IPS DF 19.7 (cell line): ENCODE results near the gene NTHL1.

Experiments
- DNase-seq: peaks from one replicate; pipeline ENCODE4 v3.0.0-alpha.2; 2013; ENCODE audit warnings: low read depth, low spot score

The NTHL1 gene

DNA sequence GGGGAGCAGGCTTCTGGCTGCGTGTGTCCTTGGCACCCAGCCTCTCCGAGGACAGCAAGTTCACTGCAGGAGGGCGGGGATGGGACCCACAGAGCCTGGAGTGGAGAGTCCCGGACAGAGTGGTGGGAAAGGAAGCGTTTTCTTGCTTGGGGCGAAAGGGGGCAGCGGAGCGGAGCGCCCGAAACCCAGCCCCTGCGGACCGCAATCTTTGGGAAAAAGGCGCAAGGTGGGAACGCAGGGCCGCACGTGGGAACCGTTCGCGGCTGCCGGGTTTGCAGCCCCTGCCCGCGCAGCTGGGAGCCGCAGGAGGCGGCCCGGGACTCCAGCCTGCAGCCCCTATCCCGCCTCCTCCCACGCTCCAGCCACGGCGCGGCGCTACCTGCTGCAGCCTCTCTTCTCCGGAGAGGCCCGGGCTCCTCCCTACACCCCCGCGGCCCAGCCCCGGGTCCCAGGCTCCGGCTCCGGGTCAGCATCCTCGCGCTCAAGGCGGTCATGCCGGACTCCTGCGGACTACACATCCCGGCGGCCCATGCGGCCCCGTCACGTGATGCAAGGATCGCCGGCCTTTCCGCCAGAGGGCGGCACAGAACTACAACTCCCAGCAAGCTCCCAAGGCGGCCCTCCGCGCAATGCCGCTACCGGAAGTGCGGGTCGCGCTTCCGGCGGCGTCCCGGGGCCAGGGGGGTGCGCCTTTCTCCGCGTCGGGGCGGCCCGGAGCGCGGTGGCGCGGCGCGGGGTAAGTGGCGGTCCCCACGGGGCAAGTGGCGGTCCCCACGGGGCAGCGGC, at the start of gene NTHL1, which contains the start of gene TSC2:
Gene NTHL1, minus strand, starts transcription at position 505 of the 786 bp plus-strand sequence. Its CDS starts 11 bp downstream, at position 494.
Gene TSC2, plus strand, starts transcription at position 656 of the 786 bp plus-strand sequence. CDS start 631 bp downstream, outside the sequence.
- peak; percentile 86 for DNase-seq

DNA sequence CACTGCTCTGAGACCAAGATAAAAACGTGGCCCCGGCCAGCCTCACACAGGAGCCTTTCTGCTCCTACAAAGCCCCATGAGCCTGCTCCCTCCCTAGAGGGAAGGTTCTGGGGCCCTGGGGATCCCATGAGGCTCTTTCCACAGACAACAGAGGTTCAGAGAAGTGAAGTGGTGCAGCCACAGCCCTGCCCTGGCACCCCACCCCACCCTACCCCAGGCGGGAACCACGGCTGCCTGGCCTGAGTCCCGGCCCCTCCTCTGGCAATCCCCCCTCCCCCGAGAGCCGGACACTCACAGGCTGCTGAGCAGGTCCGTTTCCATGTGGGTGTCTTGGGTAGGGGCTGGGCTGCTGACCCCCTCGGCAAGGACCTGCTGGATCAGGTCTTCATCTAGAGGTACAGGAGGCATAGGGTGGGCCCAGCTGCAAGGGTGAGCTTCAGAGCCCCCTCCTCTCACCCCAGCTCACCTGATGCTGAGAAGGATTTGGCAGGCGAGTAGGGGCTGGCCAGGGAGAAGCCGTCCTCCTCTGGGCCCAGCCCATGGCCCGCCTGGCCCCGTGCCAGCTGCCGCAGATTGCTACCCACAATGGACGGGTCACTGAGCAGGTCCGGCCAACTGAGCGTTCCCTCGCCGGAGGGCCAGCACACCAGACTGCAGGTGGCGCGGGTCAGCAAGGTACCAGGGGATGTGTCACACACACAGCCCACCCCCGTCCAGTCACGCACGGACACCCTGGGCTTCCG, 49.4 kb upstream of the NTHL1 start:
- no peak for DNase-seq

DNA sequence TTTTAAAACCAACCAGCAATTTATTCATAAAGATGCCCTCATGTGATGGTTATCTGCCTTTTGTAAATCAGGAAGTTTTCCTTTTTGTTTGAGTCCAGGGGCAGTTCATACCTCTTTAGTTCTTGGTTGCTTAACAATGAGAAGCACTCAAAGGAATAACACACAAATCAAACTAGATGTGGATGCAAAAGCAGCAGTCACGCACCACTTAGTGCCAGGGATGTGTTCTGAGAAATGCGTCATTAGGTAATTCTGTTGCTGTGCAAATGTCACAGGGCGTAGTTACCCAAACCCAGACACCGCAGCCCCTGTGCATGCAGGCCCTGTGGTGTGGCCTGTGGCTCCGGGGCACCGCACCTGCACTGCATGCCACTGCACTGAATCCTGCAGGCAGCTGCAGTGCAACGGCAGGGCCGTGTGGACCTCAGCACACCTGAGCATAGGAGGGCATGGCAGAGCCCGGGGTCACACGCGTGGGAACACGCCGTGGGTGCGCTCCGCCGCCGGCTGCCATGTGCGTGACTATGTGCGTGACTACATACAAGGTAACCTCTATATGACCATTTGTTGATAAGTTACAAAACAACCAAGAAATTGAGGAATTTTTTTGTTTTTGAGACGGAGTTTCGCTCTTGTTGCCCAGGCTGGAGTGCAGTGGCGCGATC, 48.4 kb upstream of the NTHL1 start:
- DNase-seq, result no peak

DNA sequence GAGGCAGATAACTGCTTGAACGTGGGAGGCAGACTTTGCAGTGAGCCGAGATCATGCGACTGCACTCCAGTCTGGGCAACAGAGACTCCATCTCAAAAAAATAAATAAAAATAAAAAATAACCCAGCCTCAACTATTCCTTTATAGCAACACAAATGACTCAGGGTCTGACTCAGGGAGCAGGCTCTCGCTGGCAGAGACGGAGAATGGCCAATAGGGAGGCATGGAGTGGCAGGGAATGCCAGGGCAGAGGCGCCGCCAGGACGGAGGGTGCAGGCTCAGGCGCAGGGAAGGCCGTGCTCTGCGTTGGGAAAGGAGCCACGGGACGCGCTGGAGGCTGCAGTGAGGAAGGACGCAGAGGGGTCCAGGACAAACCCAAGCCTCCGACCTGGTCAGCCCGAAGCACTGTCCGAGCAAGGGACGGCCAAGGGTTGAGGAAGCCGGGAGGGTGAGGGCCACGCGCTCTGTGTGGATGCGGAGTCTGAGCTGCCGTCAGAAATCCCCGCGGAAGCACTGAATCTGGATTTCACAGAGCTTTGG, 47.8 kb upstream of the NTHL1 start:
- DNase-seq, result no peak

DNA sequence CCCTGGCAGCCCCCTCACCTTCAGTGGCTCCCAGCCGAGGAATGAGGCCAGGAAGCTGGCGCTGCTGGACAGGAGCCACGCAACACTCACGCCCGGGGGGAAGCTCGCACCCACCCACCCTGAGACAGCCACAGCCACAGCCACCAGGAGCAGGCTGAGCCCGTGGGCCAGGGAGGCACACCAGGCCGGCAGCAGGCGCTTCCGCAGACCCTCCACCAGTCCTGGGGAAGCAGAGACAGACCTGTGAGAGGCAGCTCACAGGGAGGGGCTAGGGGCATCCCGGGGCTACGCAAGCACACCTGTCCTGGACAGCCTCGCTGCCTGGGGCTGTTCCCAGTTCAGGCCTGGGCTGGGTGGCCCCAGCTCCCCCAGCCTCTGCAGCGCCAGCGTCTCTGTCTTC, 46.2 kb upstream of the NTHL1 start:
- DNase-seq, result no peak

DNA sequence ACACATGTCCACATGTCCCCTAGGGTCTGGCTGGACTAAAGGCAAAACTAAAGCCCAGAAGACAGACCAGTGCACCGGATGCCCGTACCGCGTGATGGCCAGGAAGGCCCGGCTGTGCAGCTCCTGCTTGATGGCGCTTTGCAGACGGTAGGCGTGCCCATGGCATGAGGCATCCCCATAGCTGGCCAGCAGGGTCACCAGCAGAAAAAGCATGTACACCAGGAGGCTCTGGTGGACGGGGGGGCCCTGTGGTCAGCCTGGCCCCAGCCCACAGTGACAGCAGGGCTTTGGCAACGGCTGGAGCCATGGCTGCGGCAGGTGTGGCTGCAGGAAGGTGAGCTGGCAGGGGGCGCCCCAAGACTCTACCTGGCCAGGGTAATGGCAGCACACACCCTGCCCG, 45.2 kb upstream of the NTHL1 start:
- no peak for DNase-seq

DNA sequence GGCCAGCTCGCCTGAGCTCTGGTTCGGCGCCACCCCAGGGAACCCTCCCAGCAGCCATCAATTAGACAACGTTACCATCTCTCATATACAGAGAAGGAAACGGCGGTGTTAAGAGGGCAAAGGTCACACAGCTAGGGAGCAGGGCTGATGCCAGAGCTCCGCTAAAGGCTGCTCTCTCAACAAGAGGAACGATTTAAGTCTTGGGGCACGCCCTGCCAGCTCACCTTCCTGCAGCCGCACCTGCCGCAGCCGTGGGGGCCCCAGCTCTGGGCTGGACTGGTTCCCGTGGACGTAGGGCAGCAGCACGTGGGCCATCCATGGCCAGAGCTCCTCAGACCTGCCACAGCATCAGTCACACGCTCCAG, 44.6 kb upstream of the NTHL1 start:
- no peak for DNase-seq

DNA sequence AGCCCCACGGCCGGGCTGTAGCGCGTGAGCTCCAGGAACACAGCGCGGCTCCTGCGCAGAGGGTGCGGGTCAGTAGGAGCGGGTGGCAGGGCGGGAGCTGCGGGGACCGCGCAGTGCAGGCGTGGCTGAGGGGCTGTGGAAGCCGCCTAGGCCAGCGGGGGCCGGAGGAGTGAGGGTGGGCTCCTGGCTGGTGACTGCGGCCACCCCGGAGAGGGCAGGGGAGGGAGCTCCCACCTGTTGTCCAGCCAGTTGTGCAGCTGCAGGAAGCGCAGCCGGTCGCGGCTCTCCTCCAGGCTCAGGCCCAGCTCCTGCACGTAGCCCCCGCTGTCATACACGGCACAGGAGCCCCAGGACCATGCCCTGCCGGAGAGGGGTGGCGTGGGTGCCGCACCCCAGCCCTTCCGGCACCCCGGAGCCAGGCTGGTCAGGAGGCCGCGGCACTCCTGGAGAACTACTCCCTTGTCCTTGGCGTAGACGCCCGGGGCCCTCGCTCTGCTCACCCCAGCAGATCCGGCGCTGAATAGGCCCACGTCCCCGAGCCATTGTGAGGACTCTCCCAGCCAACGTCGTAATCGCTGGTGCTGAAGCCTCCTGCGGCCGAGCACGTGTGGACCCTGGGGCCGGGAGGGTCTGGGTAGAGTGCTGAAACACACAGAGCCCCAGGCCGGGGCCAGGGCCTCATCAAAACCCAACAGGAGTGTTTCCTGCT, 44.1 kb upstream of the NTHL1 start:
- no peak for DNase-seq

DNA sequence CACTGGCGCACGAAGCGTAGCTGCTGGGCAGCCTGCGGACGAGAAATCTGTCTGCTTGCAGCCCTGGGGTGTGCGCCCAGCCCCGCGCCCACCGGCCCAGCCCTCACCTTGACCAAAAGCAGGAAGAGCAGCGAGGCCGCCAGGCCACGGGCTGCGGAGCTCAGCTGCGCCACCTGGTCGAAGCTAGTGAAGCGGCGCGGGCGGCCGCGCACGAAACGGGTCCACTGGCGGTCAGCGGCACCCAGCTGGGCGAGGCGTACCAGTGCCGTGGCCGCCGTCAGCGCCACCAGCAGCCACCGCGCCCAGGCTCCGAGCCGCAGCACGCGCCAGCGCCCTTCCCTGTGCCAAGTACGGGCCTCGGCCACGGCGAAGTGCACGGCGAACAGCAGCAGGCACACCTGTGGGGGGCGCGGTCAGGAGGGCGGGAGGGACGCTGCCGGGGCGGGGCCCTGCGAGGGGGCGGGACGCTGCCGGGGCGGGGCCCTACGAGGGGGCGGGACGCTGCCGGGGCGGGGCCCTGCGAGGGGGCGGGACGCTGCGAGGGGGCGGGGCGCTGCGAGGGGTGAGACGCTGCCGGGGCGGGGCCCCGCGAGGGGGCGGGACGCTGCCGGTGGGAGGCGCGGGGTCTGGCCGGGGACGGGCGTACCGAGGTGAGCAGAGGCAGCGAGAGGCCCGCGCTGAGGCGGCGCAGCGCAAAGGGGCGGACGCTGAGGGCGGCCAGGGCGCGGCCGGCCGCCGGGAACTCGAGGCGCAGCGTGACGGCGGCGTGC, 43.3 kb upstream of the NTHL1 start:
- no peak for DNase-seq

DNA sequence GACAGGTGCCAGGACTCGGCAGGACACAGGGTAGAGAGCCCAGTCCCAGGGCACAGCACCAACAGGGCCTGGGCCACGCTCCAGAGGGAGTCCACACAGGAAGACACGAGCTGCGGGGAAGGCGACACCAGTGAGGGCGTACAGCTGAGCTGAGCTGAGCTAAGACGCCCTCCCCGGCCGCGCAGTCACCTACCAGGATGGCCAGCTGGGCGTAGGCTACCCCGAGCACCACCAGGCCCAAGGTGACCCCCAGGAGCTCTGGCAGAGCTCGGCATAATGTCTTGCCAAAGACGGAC, 42.8 kb upstream of the NTHL1 start:
- no peak for DNase-seq

DNA sequence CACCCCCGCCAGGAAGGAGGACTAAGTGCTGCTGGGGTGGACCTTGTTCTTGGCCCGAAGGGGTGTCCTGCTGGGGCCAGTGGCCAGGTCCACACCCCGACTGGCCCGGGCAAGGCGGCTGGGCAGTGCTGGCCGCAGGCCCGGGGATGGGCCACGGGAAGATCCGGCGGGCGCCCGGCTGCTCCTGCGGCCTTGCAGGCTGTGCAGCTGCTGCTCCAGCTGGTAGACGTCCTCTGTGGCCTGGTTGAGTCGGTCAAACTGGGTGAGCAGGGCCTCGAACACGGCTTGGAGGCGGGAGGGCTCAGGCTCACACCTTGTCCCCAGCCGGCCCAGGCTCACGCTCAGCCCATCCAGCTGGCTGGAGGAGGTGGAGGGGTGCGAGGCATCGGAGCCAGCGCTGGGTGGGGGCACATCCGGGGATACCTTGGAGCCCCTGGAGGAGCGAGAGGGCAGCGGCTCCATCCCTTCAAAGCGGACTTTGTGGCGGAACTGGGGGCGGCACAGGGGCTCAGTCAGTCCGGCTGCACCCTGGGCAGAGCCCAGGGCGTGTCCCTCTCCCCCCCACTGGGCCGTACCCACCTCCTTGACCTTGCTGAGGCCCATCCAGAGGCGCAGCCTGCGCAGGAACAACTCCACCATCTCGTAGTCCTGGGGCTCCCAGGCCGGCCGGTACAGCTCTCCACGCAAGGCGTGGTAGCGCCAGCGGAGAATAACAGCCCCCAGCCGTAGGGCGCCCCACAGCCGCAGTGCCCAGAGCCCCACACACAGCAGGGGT, 42.3 kb upstream of the NTHL1 start:
- no peak for DNase-seq

DNA sequence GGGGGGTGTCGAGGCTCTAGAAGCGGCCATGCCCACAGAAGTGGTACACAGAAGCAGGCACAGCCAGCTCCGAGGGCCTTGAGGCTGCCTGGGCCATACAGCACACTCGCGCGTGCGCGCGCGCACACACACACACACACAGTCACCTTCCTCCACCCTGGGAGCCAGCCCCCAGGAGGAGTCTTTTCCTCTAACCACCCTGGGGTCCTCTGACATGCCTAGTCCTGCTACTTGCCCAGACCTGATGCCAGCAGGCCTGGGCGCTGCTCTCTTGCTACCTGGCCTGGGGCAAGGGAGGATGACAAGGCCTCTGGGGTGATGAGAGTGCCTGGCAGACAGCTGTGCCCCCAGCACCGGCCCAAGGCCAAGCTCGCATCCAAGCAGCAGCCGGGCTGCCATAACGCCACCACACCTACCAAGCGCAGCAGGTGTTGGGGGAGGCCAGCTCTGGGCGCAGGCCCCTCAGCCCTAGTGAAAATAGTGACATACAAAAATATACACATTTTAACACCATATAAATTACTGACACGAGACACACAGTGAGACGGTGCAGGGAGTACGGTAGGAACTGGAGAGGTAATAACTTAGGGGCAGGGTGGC, 41.2 kb upstream of the NTHL1 start:
- no peak for DNase-seq

DNA sequence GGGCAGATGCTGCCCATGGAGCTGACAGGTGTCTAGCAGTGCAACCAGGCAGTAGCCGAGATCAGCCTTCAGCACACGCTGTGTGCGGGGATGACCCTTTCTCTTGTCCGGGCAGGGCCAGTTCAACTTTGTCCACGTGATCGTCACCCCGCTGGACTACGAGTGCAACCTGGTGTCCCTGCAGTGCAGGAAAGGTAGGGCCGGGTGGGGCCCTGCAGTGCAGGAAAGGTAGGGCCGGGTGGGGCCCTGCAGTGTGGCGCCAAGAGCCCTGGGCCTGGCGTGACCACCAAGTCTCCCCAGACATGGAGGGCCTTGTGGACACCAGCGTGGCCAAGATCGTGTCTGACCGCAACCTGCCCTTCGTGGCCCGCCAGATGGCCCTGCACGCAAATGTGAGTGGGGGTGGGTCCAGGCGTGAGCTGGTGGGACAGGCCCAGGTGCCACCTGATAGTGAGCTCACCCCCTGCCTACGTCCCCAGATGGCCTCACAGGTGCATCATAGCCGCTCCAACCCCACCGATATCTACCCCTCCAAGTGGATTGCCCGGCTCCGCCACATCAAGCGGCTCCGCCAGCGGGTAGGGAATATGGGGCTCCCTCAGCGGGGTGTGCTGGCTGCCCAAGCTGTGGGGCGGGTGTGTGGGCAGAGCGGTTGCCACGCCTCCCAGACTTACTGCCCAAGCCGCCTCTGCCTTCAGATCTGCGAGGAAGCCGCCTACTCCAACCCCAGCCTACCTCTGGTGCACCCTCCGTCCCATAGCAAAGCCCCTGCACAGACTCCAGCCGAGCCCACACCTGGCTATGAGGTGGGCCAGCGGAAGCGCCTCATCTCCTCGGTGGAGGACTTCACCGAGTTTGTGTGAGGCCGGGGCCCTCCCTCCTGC, 40.4 kb upstream of the NTHL1 start:
- no peak for DNase-seq

DNA sequence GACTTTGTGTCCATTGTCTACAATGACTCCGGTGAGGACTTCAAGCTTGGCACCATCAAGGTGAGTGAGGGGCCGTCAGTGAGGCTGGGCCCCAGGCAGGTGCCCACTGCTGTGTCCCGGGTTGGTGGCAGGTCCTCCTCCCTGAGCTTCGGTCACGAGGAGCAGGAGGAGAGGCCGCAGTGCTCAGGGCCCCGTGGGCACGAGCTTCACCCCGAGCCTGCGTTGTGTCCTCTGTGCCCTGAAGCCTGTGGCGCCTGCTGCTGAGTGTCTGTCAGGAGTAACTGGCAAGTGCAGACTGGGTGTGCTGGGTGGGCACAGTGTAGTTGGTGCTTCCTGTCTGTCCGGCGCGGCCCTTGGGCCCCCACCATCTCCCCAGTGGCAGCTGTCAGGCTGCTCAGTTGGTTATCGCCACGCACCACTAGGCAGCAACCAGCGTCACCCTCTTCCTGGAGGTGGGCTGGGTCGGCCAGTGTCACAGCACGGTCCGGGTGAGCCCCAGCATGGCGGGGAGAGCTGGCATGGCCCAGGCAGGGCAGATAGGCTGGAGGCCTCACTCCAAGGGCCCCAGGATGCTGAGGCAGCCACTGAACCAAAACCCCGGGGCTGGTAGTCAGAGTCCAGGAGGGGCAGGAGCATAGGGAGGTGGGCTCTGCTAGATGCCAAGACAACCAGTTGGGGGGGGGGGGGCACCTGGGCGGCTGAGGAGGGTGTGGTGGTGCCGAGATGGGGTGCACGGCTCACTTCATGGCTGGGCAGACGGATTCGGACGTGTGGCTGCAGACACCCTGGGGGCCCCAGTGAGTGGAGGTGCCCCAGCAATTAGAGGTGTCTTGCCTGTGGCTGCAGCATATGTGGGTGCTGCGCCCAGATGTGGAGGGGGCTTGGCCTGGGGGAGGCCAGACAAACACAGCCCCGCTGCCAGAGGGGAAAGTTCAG, 39.4 kb upstream of the NTHL1 start:
- no peak for DNase-seq

DNA sequence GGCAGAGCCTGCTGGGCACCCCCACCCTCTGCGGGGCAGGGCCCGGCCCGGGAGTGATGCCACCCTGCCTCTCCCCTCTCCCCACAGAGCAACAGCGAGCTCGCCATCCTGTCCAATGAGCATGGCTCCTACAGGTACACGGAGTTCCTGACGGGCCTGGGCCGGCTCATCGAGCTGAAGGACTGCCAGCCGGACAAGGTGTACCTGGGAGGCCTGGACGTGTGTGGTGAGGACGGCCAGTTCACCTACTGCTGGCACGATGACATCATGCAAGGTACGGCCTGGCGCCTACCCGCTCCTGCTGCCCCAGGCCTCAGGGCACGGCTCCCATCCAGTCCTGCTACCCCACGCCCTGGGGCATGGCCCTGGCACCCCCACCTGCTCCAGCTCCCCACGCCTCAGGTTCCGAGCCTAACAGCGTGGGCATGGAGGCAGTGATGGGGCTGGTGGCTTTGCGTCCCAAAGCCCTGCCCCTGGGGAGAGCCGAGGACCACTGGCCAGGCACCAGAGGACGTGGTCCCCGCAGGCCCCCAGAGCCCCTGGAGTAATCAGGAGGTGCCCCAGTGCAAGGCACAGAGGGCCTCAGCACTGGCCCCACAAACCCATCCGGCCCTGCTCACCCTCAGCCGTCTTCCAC, 38.6 kb upstream of the NTHL1 start:
- no peak for DNase-seq

DNA sequence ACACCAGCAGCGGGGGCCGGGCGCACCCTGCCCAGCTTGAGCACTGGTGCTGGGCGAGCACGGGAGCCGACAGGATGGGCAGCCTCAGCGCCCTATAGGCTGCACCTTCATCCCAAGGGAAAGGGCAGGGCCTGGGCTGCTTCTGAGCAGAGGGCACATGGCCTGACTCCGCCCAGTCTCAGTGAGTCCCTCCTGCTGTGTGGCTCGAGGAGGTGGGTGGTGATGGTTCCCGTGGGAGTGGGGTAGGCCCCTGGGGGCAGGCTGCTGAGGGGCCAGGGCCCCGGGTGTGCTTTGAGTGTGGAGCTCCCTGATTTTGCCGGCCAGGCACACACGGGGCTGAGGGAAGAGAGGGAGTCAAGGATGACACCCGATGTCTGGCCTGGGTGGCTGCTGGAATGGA, 38.0 kb upstream of the NTHL1 start:
- no peak for DNase-seq

DNA sequence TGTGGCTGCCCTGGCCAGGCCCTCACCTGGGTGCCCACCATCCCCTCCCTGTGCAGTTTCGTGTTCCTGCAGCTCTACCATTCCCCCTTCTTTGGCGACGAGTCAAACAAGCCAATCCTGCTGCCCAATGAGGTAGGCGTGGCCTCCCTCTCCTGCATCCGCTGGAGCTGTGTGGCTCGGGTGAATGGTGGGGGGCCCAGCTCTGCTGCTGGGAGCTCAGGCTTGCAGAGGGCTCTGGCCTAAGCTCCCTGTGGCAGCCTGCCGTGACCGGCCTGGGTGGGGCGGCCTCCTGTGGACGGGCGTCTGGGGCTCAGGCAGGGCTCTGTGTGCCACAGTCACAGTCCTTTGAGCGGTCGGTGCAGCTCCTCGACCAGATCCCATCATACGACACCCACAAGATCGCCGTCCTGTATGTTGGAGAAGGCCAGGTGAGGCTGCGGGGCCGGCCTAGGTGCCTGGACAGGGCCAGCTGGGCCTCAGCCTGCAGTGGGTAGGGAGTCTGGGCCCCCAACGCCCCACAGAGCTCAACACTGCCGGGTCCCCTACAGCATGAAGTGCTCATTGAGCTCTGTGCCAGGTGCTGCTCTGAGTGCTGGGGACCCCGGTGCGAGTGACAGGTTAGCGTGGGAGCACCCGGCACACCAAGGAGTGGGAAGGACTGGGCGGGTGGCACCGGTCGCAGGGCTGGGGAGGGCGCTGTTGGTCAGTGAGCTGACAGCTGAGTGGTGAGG, 37.4 kb upstream of the NTHL1 start:
- DNase-seq, result no peak
